PC-3 (cell line): ENCODE data around the gene MRPS12. TPM values are rescaled to one million over a fixed set of nuclear protein-coding genes. Genes with fewer than 3 reads are reported as not detected.

Experiments used
- ATAC-seq: fragments of 200-7000 bp; cut with Tn5 transposase; 2 replicates; pipeline ENCODE4 v1.9.1; 2020; ENCODE audit warnings: mild to moderate bottlenecking, moderate library complexity
- BruUV-seq: library from RNA; stranded (reverse); fragments of 400-500 nt; replicated peaks from 2 replicates; lab custom pipeline; 2021; lab: Mats Ljungman, UMichigan
- CTCF ChIA-PET: fragments of 300-600 bp; sonication (Branson Sonifier 250); formaldehyde crosslinking; loops from one replicate; lab custom pipeline; 2022; ENCODE audit warnings: antibody characterized with exemption; lab: Charles Lee
- POLR2A ChIA-PET: fragments of 300-600 bp; sonication (Branson Sonifier 250); formaldehyde crosslinking; loops from one replicate; lab custom pipeline; 2022; ENCODE audit warnings: antibody characterized with exemption; ENCODE audit not compliant: unreplicated experiment; lab: Charles Lee
- DNase-seq: peaks from one replicate; pipeline ENCODE4 v3.0.0-alpha.2; 2015
- H2AFZ ChIP-seq: fragments of 300-600 bp; sonication (generic); 2 replicates; pipeline ENCODE4 v1.6.0; 2016; ENCODE audit warnings: antibody characterized with exemption, low read length
- H3F3A ChIP-seq: fragments of 300-600 bp; sonication (generic); one replicate; pipeline ENCODE4 v1.6.0; 2017; ENCODE audit warnings: antibody characterized with exemption, low read length, control low read depth, mild to moderate bottlenecking; ENCODE audit not compliant: unreplicated experiment
- H3K27ac ChIP-seq: fragments of 300-600 bp; sonication (generic); 2 replicates; pipeline ENCODE4 v1.5.1; 2016; ENCODE audit warnings: mild to moderate bottlenecking, low read length
- H3K27me3 ChIP-seq: fragments of 300-600 bp; sonication (generic); 2 replicates; pipeline ENCODE4 v1.6.1; 2016; ENCODE audit warnings: low read length, mixed read lengths
- H3K36me3 ChIP-seq: fragments of 300-600 bp; sonication (generic); 2 replicates; pipeline ENCODE4 v1.6.1; 2016; ENCODE audit warnings: low read depth, mixed run types, low read length, mixed read lengths
- H3K4me1 ChIP-seq: fragments of 300-600 bp; sonication (generic); 2 replicates; pipeline ENCODE4 v1.5.1; 2016; ENCODE audit warnings: low read length; ENCODE audit not compliant: insufficient read depth
- H3K4me2 ChIP-seq: fragments of 300-600 bp; sonication (generic); 2 replicates; pipeline ENCODE4 v1.6.0; 2016; ENCODE audit warnings: low read length
- H3K4me3 ChIP-seq: fragments of 300-600 bp; sonication (generic); 2 replicates; pipeline ENCODE4 v1.5.1; 2016; ENCODE audit warnings: mild to moderate bottlenecking, low read length, mixed read lengths
- H3K79me2 ChIP-seq: fragments of 300-600 bp; sonication (generic); 2 replicates; pipeline ENCODE4 v1.6.1; 2017; ENCODE audit warnings: low read length, mixed read lengths
- H3K9ac ChIP-seq: fragments of 300-600 bp; sonication (generic); 2 replicates; pipeline ENCODE4 v1.6.0; 2016; ENCODE audit warnings: mild to moderate bottlenecking, low read length
- H3K9me2 ChIP-seq: fragments of 300-600 bp; sonication (generic); replicated peaks from 2 replicates; pipeline ENCODE4 v1.6.1; 2016; ENCODE audit warnings: mixed run types, low read length, mixed read lengths
- H3K9me3 ChIP-seq: fragments of 300-600 bp; sonication (generic); 2 replicates; pipeline ENCODE4 v1.6.1; 2016; ENCODE audit warnings: low read length, mixed read lengths
- H4K20me1 ChIP-seq: fragments of 300-600 bp; sonication (generic); 2 replicates; pipeline ENCODE4 v1.6.1; 2016; ENCODE audit warnings: low read length, mixed read lengths
- EZH2 ChIP-seq: fragments of 300-600 bp; sonication (generic); IDR thresholded peaks from one replicate; pipeline ENCODE4 v1.6.1; 2017; ENCODE audit warnings: antibody characterized with exemption, mild to moderate bottlenecking, low read length; ENCODE audit not compliant: unreplicated experiment
- EZH2phosphoT487 ChIP-seq: fragments of 300-600 bp; sonication (generic); IDR thresholded peaks from 2 replicates; pipeline ENCODE4 v1.6.1; 2018; ENCODE audit warnings: mild to moderate bottlenecking, antibody characterized with exemption, low read length, borderline replicate concordance
- intact Hi-C: fragments of 100-400 bp; cut with micrococcal nuclease; formaldehyde crosslinking; loops from 2 replicates; pipeline ENCODE4 v1.9.0; 2023
- total RNA-seq: library from RNA; depleted of rRNA; stranded (reverse); fragments of >200 nt; gene quantifications from 2 replicates; pipeline ENCODE4 v1.2.3, GENCODE V29; 2014
- TF ChIP-seq, protein P1 (sequence below): fragments of 300-600 bp; sonication (generic); conservative IDR thresholded peaks from 2 replicates; pipeline ENCODE4 v1.5.1; 2017; ENCODE audit warnings: antibody characterized with exemption, low read depth, mild to moderate bottlenecking, low read length

Gene MRPS12
- total RNA-seq, 1 experiment from 2014 or later, result 156 TPM

- CTCF ChIA-PET, result no interaction called here
- ATAC-seq, result no peak
- H3K4me1 ChIP-seq, result no peaks in the 10 kb centered on the region
Measured at GRCh38 chr19:38920602-38921419, 9.9 kb upstream of the MRPS12 start.

GRCh38 chr19:38921420-38922274 is 9.1 kb upstream of the MRPS12 start:
- no peaks in the 10 kb centered on the region for H3K79me2 ChIP-seq
- H3K4me1 ChIP-seq, result no peaks in the 10 kb centered on the region
- no peak overlapping the region for H3K4me3 ChIP-seq
- H3K36me3 ChIP-seq, result no peaks in the 10 kb centered on the region
- intact Hi-C loops, result no loop called here
- H3K9me2 ChIP-seq, result no peaks in the 10 kb centered on the region
- POLR2A ChIA-PET, result no interaction called here
- no peaks in the 10 kb centered on the region for H4K20me1 ChIP-seq
- H3K27ac ChIP-seq, result no peak overlapping the region
- no TSS peak for BruUV-seq
- no peak for DNase-seq
- CTCF ChIA-PET, result no interaction called here
- no peak overlapping the region for H3K9ac ChIP-seq
- H3K9me3 ChIP-seq, result no peaks in the 10 kb centered on the region
- H2AFZ ChIP-seq, result no peak overlapping the region
- ATAC-seq, result no peak
- no peak for TF ChIP-seq EZH2phosphoT487
- TF ChIP-seq, protein P1, sequence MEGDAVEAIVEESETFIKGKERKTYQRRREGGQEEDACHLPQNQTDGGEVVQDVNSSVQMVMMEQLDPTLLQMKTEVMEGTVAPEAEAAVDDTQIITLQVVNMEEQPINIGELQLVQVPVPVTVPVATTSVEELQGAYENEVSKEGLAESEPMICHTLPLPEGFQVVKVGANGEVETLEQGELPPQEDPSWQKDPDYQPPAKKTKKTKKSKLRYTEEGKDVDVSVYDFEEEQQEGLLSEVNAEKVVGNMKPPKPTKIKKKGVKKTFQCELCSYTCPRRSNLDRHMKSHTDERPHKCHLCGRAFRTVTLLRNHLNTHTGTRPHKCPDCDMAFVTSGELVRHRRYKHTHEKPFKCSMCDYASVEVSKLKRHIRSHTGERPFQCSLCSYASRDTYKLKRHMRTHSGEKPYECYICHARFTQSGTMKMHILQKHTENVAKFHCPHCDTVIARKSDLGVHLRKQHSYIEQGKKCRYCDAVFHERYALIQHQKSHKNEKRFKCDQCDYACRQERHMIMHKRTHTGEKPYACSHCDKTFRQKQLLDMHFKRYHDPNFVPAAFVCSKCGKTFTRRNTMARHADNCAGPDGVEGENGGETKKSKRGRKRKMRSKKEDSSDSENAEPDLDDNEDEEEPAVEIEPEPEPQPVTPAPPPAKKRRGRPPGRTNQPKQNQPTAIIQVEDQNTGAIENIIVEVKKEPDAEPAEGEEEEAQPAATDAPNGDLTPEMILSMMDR, result no peak
- no peak for TF ChIP-seq EZH2
- H3K4me2 ChIP-seq, result no peak overlapping the region
- H3F3A ChIP-seq, result no peaks in the 10 kb centered on the region
- no peaks in the 10 kb centered on the region for H3K27me3 ChIP-seq

More at GRCh38 chr19:38920602-38921419, 9.9 kb upstream of the MRPS12 start:
- Histone ChIP-seq H3F3A (no peaks in the 10 kb centered on the region), H3K27me3 (no peaks in the 10 kb centered on the region), H3K9ac (no peak overlapping the region), H3K4me3 (no peak overlapping the region), H3K27ac (no peak overlapping the region), H2AFZ (no peak overlapping the region), H3K36me3 (no peaks in the 10 kb centered on the region), H4K20me1 (no peaks in the 10 kb centered on the region), H3K4me2 (no peak overlapping the region), H3K79me2 (no peaks in the 10 kb centered on the region), H3K9me3 (no peaks in the 10 kb centered on the region), H3K9me2 (no peaks in the 10 kb centered on the region)
- TF ChIP-seq EZH2phosphoT487 (no peak), EZH2 (no peak)
- TF ChIP-seq, protein P1, result no peak
- no peak for DNase-seq
- intact Hi-C loops, result no loop called here
- POLR2A ChIA-PET, result no interaction called here
- BruUV-seq, result no TSS peak
